Measurements from ENCODE around the gene NTN1.

DNA sequence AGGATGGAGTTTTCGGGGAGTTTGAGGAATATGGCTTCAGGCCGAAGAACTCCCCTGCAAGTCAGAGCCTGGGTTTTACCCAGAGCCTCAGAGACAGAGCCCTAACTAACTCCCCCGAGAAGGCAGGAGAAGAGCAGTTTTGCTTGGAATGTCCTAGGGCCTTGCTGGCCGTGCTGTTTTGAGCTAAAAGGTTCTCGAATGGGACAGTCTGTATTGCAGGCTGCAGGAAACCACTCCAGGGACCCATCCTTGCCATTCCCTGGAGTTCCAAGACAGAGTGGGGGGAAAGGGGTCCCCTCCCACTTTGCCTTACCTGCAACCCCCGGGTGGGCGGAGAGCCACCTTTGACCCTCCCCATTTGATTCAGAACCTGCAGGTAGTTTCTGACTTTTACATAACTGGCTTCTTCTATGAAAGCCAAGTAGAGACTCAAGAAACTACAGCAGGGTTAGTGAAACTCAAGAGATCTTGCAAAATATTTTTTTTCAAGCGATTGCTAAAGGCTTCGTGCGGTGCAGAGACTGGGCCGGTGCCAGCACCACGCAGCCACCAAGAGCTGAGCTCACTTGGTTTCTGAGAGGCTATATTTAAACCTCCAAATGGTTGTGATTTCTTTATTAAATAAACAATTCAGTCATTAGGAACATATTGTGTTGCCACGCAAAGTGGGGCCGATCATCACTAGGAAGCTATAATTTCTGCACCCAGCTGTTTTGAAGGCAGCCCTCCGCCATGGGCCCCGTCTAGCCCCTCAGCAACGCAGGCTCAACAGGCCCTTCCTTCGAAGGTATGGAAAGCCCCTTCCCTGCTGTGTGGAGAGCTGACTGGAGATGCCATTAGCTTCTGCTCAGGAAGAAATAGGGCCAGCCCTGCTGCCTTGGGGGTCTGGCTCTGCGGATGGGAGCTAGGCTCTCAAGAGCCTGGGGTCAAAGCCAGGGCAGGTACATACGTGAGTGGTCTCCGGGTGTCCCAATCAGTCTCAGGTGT, 223.0 kb downstream of the NTN1 start:
- TF ChIP-seq, protein P1, sequence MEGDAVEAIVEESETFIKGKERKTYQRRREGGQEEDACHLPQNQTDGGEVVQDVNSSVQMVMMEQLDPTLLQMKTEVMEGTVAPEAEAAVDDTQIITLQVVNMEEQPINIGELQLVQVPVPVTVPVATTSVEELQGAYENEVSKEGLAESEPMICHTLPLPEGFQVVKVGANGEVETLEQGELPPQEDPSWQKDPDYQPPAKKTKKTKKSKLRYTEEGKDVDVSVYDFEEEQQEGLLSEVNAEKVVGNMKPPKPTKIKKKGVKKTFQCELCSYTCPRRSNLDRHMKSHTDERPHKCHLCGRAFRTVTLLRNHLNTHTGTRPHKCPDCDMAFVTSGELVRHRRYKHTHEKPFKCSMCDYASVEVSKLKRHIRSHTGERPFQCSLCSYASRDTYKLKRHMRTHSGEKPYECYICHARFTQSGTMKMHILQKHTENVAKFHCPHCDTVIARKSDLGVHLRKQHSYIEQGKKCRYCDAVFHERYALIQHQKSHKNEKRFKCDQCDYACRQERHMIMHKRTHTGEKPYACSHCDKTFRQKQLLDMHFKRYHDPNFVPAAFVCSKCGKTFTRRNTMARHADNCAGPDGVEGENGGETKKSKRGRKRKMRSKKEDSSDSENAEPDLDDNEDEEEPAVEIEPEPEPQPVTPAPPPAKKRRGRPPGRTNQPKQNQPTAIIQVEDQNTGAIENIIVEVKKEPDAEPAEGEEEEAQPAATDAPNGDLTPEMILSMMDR (IDR thresholded peaks at IDR 0.05; ENCODE audit: low read depth, low read length, poor library complexity, severe bottlenecking), result no peak
- no peak for TF ChIP-seq EZH2phosphoT487 (IDR thresholded peaks at IDR 0.05; ENCODE audit: borderline replicate concordance, low read length)

All from DOHH2 (cell line).